LNCAP (cell line): ENCODE data around the gene DBT.

Experiments used
- CTCF ChIP-seq: fragments of 450-650 bp; IDR thresholded peaks from 2 replicates; pipeline ENCODE4 v1.5.1; 2017; ENCODE audit warnings: mild to moderate bottlenecking

DBT gene

GRCh38 chr1:100164216-100164615 is 85.4 kb downstream of the DBT start:
- no peak for TF ChIP-seq CTCF

GRCh38 chr1:100162881-100163280 is 86.8 kb downstream of the DBT start:
- TF ChIP-seq CTCF: no peak

- TF ChIP-seq CTCF: no peak
Measured at GRCh38 chr1:100152271-100152670, 97.4 kb downstream of the DBT start.

- no peak for TF ChIP-seq CTCF
Measured at GRCh38 chr1:100151679-100152078, 98.0 kb downstream of the DBT start.

GRCh38 chr1:100147875-100148274 is 101.8 kb downstream of the DBT start:
- TF ChIP-seq CTCF: no peak

- TF ChIP-seq CTCF: no peak
Measured at GRCh38 chr1:100146958-100147357, 102.7 kb downstream of the DBT start.

GRCh38 chr1:100145116-100145515 is 104.5 kb downstream of the DBT start:
- TF ChIP-seq CTCF: no peak

GRCh38 chr1:100142343-100142742 is 107.3 kb downstream of the DBT start:
- no peak for TF ChIP-seq CTCF
